K562 (cell line): ENCODE data around the gene FGF21. TPM values are rescaled to one million over a fixed set of nuclear protein-coding genes. Genes with fewer than 3 reads are reported as not detected.

Experiments used
- ATAC-seq: fragments of 200-7000 bp; cut with Tn5 transposase; 3 replicates; pipeline ENCODE4 v1.9.1; 2020; ENCODE audit warnings: moderate library complexity
- BruUV-seq: library from RNA; stranded (reverse); fragments of 400-500 nt; replicated peaks from 2 replicates; lab custom pipeline; 2021; lab: Mats Ljungman, UMichigan
- CTCF ChIA-PET: fragments of 300-600 bp; formaldehyde crosslinking; extraction: SDS; loops from one replicate; lab custom pipeline; 2021; ENCODE audit warnings: low intra/inter-chr PET ratio; lab: Yijun Ruan, JAX
- POLR2A ChIA-PET: fragments of 300-600, 350-650 bp; sonication (Branson Sonifier 250); formaldehyde crosslinking; extraction: SDS; loops from one replicate; lab custom pipeline; 2021; ENCODE audit warnings: antibody characterized with exemption, inconsistent platforms; lab: Yijun Ruan, JAX
- DNase-seq, 4 experiments: peaks; one replicate each; pipeline versions ENCODE4 v3.0.0 to v3.0.0-alpha.2; 2011 to 2018; ENCODE audit warnings: low spot score in 3 of 4, mixed read lengths in 3 of 4; ENCODE audit errors: extremely low read depth in 1 of 4
- FAIRE-seq: peaks from 2 replicates; lab custom pipeline; 2011; peaks lifted over from hg19 to GRCh38; lab: Jason Lieb, UNC
- H2AFZ ChIP-seq: 2 replicates; pipeline ENCODE4 v1.6.0; 2011; ENCODE audit warnings: low read depth, low read length, control low read depth, inconsistent platforms
- H3K27ac ChIP-seq: fragments of 200-600 bp; 3 replicates; pipeline ENCODE4 v1.8.0; 2011; ENCODE audit warnings: low read depth, mild to moderate bottlenecking, control low read depth, inconsistent platforms, low read length, moderate library complexity, mixed read lengths; ENCODE audit errors: extremely low read depth
- H3K27me3 ChIP-seq, 2 experiments: fragments of 300-600 bp in 1 of 2; 2 replicates in 1 of 2; 3 replicates in 1 of 2; pipeline versions ENCODE4 v1.6.0 to v1.8.0; 2011; ENCODE audit warnings: inconsistent platforms in 2 of 2, low read length in 2 of 2, mild to moderate bottlenecking in 1 of 2, mixed read lengths in 1 of 2, moderate library complexity in 1 of 2; ENCODE audit not compliant: control insufficient read depth in 2 of 2, insufficient read depth in 2 of 2
- H3K36me3 ChIP-seq: fragments of 300-600 bp; 3 replicates; pipeline ENCODE4 v1.8.0; 2011; ENCODE audit warnings: mild to moderate bottlenecking, low read length, inconsistent platforms; ENCODE audit not compliant: control insufficient read depth, insufficient read depth
- H3K4me1 ChIP-seq, 2 experiments: fragments of 200-600 bp in 1 of 2; replicated peaks in 1 of 2; 2 replicates in 1 of 2; 3 replicates in 1 of 2; pipeline versions ENCODE4 v1.5.1 to v1.8.0; 2011; ENCODE audit warnings: inconsistent platforms in 2 of 2, low read length in 2 of 2, mild to moderate bottlenecking in 1 of 2, mixed read lengths in 1 of 2, moderate library complexity in 1 of 2; ENCODE audit not compliant: control insufficient read depth in 2 of 2, insufficient read depth in 2 of 2
- H3K4me2 ChIP-seq: 2 replicates; pipeline ENCODE4 v1.6.1; 2011; ENCODE audit warnings: low read length, control low read depth, inconsistent platforms, mixed read lengths; ENCODE audit not compliant: insufficient read depth
- H3K4me3 ChIP-seq: fragments of 200-600 bp; sonication (generic), shearing (Covaris generic); 2 replicates; pipeline ENCODE4 v1.5.1; 2016; ENCODE audit warnings: control low read depth, inconsistent platforms
- H3K79me2 ChIP-seq: fragments of 200-600 bp; 3 replicates; pipeline ENCODE4 v1.8.0; 2011; ENCODE audit warnings: low read length, inconsistent platforms; ENCODE audit not compliant: control insufficient read depth, insufficient read depth
- H3K9ac ChIP-seq, 2 experiments: 2 replicates each; pipeline versions ENCODE4 v1.6.0 to v1.6.1; 2011; ENCODE audit warnings: low read depth in 2 of 2, low read length in 2 of 2, control low read depth in 1 of 2, inconsistent platforms in 1 of 2, mild to moderate bottlenecking in 1 of 2, mixed read lengths in 1 of 2; ENCODE audit not compliant: insufficient read depth in 1 of 2
- H3K9me1 ChIP-seq: one replicate; pipeline ENCODE4 v1.6.0; 2011; ENCODE audit warnings: inconsistent platforms, mild to moderate bottlenecking, low read length, moderate library complexity; ENCODE audit not compliant: control insufficient read depth, insufficient read depth
- H3K9me3 ChIP-seq: replicated peaks from 2 replicates; pipeline ENCODE4 v1.5.1; 2011; ENCODE audit warnings: low read depth, low read length, inconsistent platforms; ENCODE audit not compliant: control insufficient read depth, insufficient read depth
- H4K20me1 ChIP-seq: replicated peaks from 2 replicates; pipeline ENCODE4 v1.6.1; 2011; ENCODE audit warnings: low read length, inconsistent platforms, mixed read lengths; ENCODE audit not compliant: control insufficient read depth, insufficient read depth
- ARID1B ChIP-seq: fragments of 450-650 bp; IDR thresholded peaks from 2 replicates; pipeline ENCODE4 v1.6.1; 2016; ENCODE audit warnings: antibody characterized with exemption, mild to moderate bottlenecking, inconsistent platforms
- ARID3B ChIP-seq: fragments of 250-450 bp; sonication (Bioruptor Pico); IDR thresholded peaks from 2 replicates; pipeline ENCODE4 v1.4.0; 2020; ENCODE audit warnings: borderline replicate concordance
- BMI1 ChIP-seq: fragments of 150-350 bp; IDR thresholded peaks from 2 replicates; pipeline ENCODE4 v1.6.1; 2014; ENCODE audit warnings: low read length
- DEAF1 ChIP-seq: fragments of 450-650 bp; formaldehyde crosslinking; IDR thresholded peaks from 2 replicates; pipeline ENCODE4 v1.4.0; 2020; ENCODE audit warnings: mild to moderate bottlenecking, moderate library complexity
- ETS2 ChIP-seq: IDR thresholded peaks from 2 replicates; pipeline ENCODE4 v1.6.1; 2016; ENCODE audit warnings: borderline replicate concordance, missing genetic modification characterization, mild to moderate bottlenecking, moderate library complexity, missing compliant biosample characterization; ENCODE audit not compliant: poor library complexity, severe bottlenecking
- GATA2 ChIP-seq: sonication (generic); formaldehyde crosslinking; IDR thresholded peaks from 2 replicates; pipeline ENCODE4 v1.4.0; 2020; ENCODE audit warnings: mild to moderate bottlenecking, missing genetic modification reagents
- JUNB ChIP-seq: fragments of 450-650 bp; formaldehyde crosslinking; conservative IDR thresholded peaks from 2 replicates; pipeline ENCODE4 v1.4.0; 2020; ENCODE audit warnings: mild to moderate bottlenecking
- MED1 ChIP-seq: sonication (generic); formaldehyde crosslinking; IDR thresholded peaks from 2 replicates; pipeline ENCODE4 v1.8.1; 2023; ENCODE audit warnings: missing genetic modification reagents, borderline replicate concordance
- MTA3 ChIP-seq: fragments of 450-650 bp; formaldehyde crosslinking; IDR thresholded peaks from 2 replicates; pipeline ENCODE4 v1.6.1; 2017; ENCODE audit warnings: mild to moderate bottlenecking, borderline replicate concordance
- MYNN ChIP-seq, 2 experiments: sonication (generic); formaldehyde crosslinking in 1 of 2; IDR thresholded peaks; 2 replicates each; pipeline versions ENCODE4 v1.5.0 to v1.6.1; 2016 to 2020; ENCODE audit warnings: antibody characterized with exemption in 1 of 2, missing genetic modification reagents in 1 of 2
- NFIC ChIP-seq: fragments of 450-650 bp; IDR thresholded peaks from 2 replicates; pipeline ENCODE4 v1.6.1; 2017; ENCODE audit warnings: mild to moderate bottlenecking, inconsistent platforms
- SETDB1 ChIP-seq: IDR thresholded peaks from one replicate; pipeline ENCODE4 v1.6.1; 2012; ENCODE audit warnings: low read length, control low read depth, inconsistent platforms
- ZBTB1 ChIP-seq: sonication (generic); formaldehyde crosslinking; IDR thresholded peaks from 2 replicates; pipeline ENCODE4 v1.8.1; 2023; ENCODE audit warnings: missing genetic modification reagents, low read depth, mild to moderate bottlenecking, borderline replicate concordance
- ZNF592 ChIP-seq: fragments of 450-650 bp; IDR thresholded peaks from 2 replicates; pipeline ENCODE4 v1.6.1; 2017; ENCODE audit warnings: antibody characterized with exemption, mild to moderate bottlenecking
- WGBS: fragments of 100-300 bp; shearing (Covaris generic); methylation state at CpG from one replicate; pipeline ENCODE4 v1.1.6; 2016; ENCODE audit warnings: low coverage, mixed read lengths; ENCODE audit not compliant: insufficient coverage; ENCODE audit errors: missing lambda C conversion rate; 5-methylcytosine and 5-hydroxymethylcytosine counted together
- in situ Hi-C: fragments of 300-500 bp; cut with MboI; formaldehyde crosslinking; loops from 4 replicates; pipeline ENCODE4 v1.15.0; 2018; ENCODE audit warnings: inconsistent platforms, mixed read lengths
- intact Hi-C: fragments of 100-400 bp; cut with micrococcal nuclease; formaldehyde crosslinking; loops from 2 replicates; pipeline ENCODE4 v1.14.2; 2022
- polyA plus RNA-seq, 8 experiments: library from polyadenylated mRNA; depleted of rRNA in 4 of 8; stranded (reverse) in 5 of 8; unstranded in 3 of 8; fragments of >200 nt; fragmentation: Nextera tagmentation in 2 of 8; fragmentation: Illumina TruSeq in 1 of 8; extraction: Ambion mirVana in 2 of 8; extraction: Trizol in 1 of 8; gene quantifications; 2 replicates each; pipeline versions ENCODE4 v1.2.1 to v1.2.3, GENCODE V29; 2011 to 2014; ENCODE audit warnings: inconsistent platforms in 1 of 8, missing spikeins in 1 of 8
- total RNA-seq, 7 experiments: library from RNA; depleted of rRNA in 6 of 7; stranded (reverse); fragments of >200 nt in 6 of 7; fragmentation: Illumina TruSeq in 2 of 7; extraction: Trizol in 2 of 7; gene quantifications; 2 replicates each; pipeline versions ENCODE4 v1.2.1 to v1.2.3, GENCODE V29; 2011 to 2021; ENCODE audit warnings: low replicate concordance in 1 of 7

Gene FGF21
- total and polyA plus RNA-seq, 9 of the 15 experiments (the other 6 are each of a cell fraction or from before 2014, with no cell fraction given) = 0.04 to 0.77 (median 0.09) TPM; not detected in 6

- Histone ChIP-seq H3K27ac (peak overlapping the region; percentile 83), H3K36me3 (no peaks in the 10 kb centered on the region), H3K4me2 (peak overlapping the region; percentile 83), H4K20me1 (no peaks in the 10 kb centered on the region), H3K4me1 (peaks cover 43 to 56% of the 10 kb centered on the region in 2 experiments), H3K4me3 (peak overlapping the region; percentile 41), H3K9me1 (peaks cover 3% of the 10 kb centered on the region), H2AFZ (peak overlapping the region; percentile 99), H3K79me2 (peaks cover 8% of the 10 kb centered on the region; the same call in 2 of the 3 replicates), H3K9me3 (no peaks in the 10 kb centered on the region), H3K9ac (peak overlapping the region; percentile 70 to 81), H3K27me3 (no peaks in the 10 kb centered on the region)
- ATAC-seq = peak; percentile 65
- no TSS peak for BruUV-seq
- intact Hi-C loops (loop anchor here (5.0 kb wide), 1 partner anchor 90 kb away; the partner anchor contains the start of gene CA11), in situ Hi-C loops (no loop called here)
- 2% methylated on average over 17 of the region's 22 CpGs for WGBS
- ChIA-PET CTCF (no interaction called here), POLR2A (interaction anchor here (0.6 to 2.7 kb wide), 7 partner anchors 10 to 184 kb away, joined by 3 to 10 read pairs (median 3); no protein-coding TSS in a partner anchor)
- DNase-seq = peak; percentile 89 to 95 (median 92)
- FAIRE-seq = peak; percentile 93
- TF ChIP-seq ZNF592 = no peak
- TF ChIP-seq JUNB (CRISPR knock-in tag) = no peak
- TF ChIP-seq MYNN (IDR thresholded peaks at IDR 0.05) = no peak
- TF ChIP-seq MYNN (CRISPR knock-in tag; IDR thresholded peaks at IDR 0.05) = no peak
- no peak for TF ChIP-seq MED1 (CRISPR knock-in tag)
- 0 out of 2 replicates have a peak, but pooled peaks have one; percentile 14 for TF ChIP-seq ZBTB1
- TF ChIP-seq SETDB1 = no peak
- TF ChIP-seq NFIC = peak; percentile 65
- no peak for TF ChIP-seq DEAF1 (CRISPR knock-in tag)
- no peak for TF ChIP-seq ARID3B (CRISPR knock-in tag)
- TF ChIP-seq ETS2 (tag) = no peak
- no peak for TF ChIP-seq BMI1
- no peak for TF ChIP-seq GATA2 (CRISPR knock-in tag)
- 0 out of 2 replicates have a peak, but pooled peaks have one; percentile 11 for TF ChIP-seq ARID1B
- 0 out of 2 replicates have a peak, but pooled peaks have one; percentile 39 for TF ChIP-seq MTA3
These were observed 17.8 kb upstream of the FGF21 start for GRCh38 chr19:48737360-48737998.
